Astrocyte (in vitro differentiated cells and primary cell): Measurements from ENCODE around the gene MOXD1. TPM values are rescaled to one million over a fixed set of nuclear protein-coding genes. Genes with fewer than 3 reads are reported as not detected.

ENCODE experiments used
- DNase-seq: peaks from one replicate; pipeline ENCODE4 v3.0.0-alpha.2; 2010; ENCODE audit warnings: low read depth
- FAIRE-seq: peaks from 2 replicates; lab custom pipeline; 2011; peaks lifted over from hg19 to GRCh38; lab: Jason Lieb, UNC
- H2AFZ ChIP-seq: 2 replicates; pipeline ENCODE4 v1.6.0; 2012; ENCODE audit warnings: low read depth, low read length, inconsistent platforms
- H3K27ac ChIP-seq: 2 replicates; pipeline ENCODE4 v1.5.1; 2011; ENCODE audit warnings: low read depth, low read length, inconsistent platforms
- H3K27me3 ChIP-seq: 2 replicates; pipeline ENCODE4 v1.6.0; 2011; ENCODE audit warnings: low read length, inconsistent platforms; ENCODE audit not compliant: insufficient read depth
- H3K36me3 ChIP-seq: 2 replicates; pipeline ENCODE4 v1.5.1; 2011; ENCODE audit warnings: low read length, inconsistent platforms; ENCODE audit not compliant: insufficient read depth
- H3K4me1 ChIP-seq: 2 replicates; pipeline ENCODE4 v1.5.1; 2011; ENCODE audit warnings: low read length, inconsistent platforms; ENCODE audit not compliant: insufficient read depth
- H3K4me2 ChIP-seq: 2 replicates; pipeline ENCODE4 v1.6.0; 2012; ENCODE audit warnings: low read length, inconsistent platforms
- H3K4me3 ChIP-seq: 2 replicates; pipeline ENCODE4 v1.5.1; 2011; ENCODE audit warnings: low read depth, mild to moderate bottlenecking, low read length, inconsistent platforms; ENCODE audit not compliant: insufficient read depth
- H3K79me2 ChIP-seq: 2 replicates; pipeline ENCODE4 v1.6.0; 2012; ENCODE audit warnings: mild to moderate bottlenecking, low read length, inconsistent platforms; ENCODE audit not compliant: insufficient read depth
- H3K9ac ChIP-seq: 2 replicates; pipeline ENCODE4 v1.6.0; 2012; ENCODE audit warnings: mild to moderate bottlenecking, low read length, inconsistent platforms
- H3K9me3 ChIP-seq: 2 replicates; pipeline ENCODE4 v1.5.1; 2012; ENCODE audit warnings: low read depth, mild to moderate bottlenecking, low read length, inconsistent platforms; ENCODE audit not compliant: insufficient read depth
- H4K20me1 ChIP-seq: 2 replicates; pipeline ENCODE4 v1.6.0; 2012; ENCODE audit warnings: low read length, inconsistent platforms; ENCODE audit not compliant: insufficient read depth
- H3K27ac Mint-ChIP-seq: one replicate; pipeline ENCODE4 v1.8.0; 2021; ENCODE audit warnings: mild to moderate bottlenecking, mixed read lengths; ENCODE audit not compliant: unreplicated experiment
- H3K27me3 Mint-ChIP-seq: one replicate; pipeline ENCODE4 v1.8.0; 2021; ENCODE audit warnings: low read depth, mixed read lengths; ENCODE audit not compliant: unreplicated experiment
- H3K36me3 Mint-ChIP-seq: one replicate; pipeline ENCODE4 v1.8.0; 2021; ENCODE audit warnings: low read depth, mixed read lengths; ENCODE audit not compliant: unreplicated experiment
- H3K4me1 Mint-ChIP-seq: one replicate; pipeline ENCODE4 v1.8.0; 2021; ENCODE audit warnings: low read depth, mixed read lengths; ENCODE audit not compliant: unreplicated experiment
- H3K4me3 Mint-ChIP-seq: one replicate; pipeline ENCODE4 v1.8.0; 2021; ENCODE audit warnings: mild to moderate bottlenecking, moderate library complexity, mixed read lengths; ENCODE audit not compliant: unreplicated experiment
- H3K9me3 Mint-ChIP-seq: one replicate; pipeline ENCODE4 v1.8.0; 2021; ENCODE audit warnings: mild to moderate bottlenecking, mixed read lengths; ENCODE audit not compliant: unreplicated experiment
- EZH2 ChIP-seq: IDR thresholded peaks from 2 replicates; pipeline ENCODE4 v1.6.1; 2012; ENCODE audit warnings: mild to moderate bottlenecking, low read length, inconsistent platforms; ENCODE audit not compliant: insufficient read depth
- total RNA-seq: library from RNA; stranded (reverse); gene quantifications from 2 replicates; pipeline ENCODE4 v1.2.1, GENCODE V29; 2021
- TF ChIP-seq, protein P1 (sequence below): IDR thresholded peaks from 2 replicates; pipeline ENCODE4 v1.5.1; 2011; ENCODE audit warnings: low read depth, mild to moderate bottlenecking, inconsistent platforms, low read length, moderate library complexity; ENCODE audit not compliant: insufficient read depth

The MOXD1 gene
- total RNA-seq, 1 donor from 2014 or later, result 3.5 TPM

DNA sequence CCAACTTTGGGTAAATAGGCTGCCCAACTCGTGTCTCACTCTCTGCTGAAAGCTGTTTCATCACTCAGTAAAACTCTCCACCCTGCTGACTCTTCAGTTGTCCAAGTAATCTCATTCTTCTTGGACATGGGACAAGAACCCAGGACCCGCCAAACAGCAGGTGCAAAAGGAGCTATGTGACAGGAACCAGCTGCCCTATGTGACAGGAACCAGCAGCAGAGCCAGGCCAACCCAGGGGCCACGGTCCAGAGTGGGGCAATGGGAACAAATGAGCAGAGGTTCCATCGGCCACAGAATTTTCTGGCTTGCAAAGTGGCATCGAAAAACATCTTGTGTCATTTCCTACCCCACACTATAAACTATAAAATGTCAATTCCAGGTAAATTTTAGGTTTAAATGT lies 56.5 kb downstream of the MOXD1 start:
- H3K4me2 ChIP-seq, result no peak overlapping the region
- peaks cover 8% of the 10 kb centered on the region for H3K9me3 ChIP-seq
- FAIRE-seq (no peak), DNase-seq (no peak)
- no peak overlapping the region for H3K4me3 ChIP-seq
- Mint-ChIP-seq H3K4me3 (no peak overlapping the region), H3K36me3 (peaks cover 2% of the 10 kb centered on the region), H3K9me3 (peaks cover 3% of the 10 kb centered on the region), H3K27ac (no peak overlapping the region), H3K4me1 (no peaks in the 10 kb centered on the region), H3K27me3 (no peaks in the 10 kb centered on the region)
- no peaks in the 10 kb centered on the region for H3K4me1 ChIP-seq
- H2AFZ ChIP-seq, result no peak overlapping the region
- H4K20me1 ChIP-seq, result no peaks in the 10 kb centered on the region
- no peaks in the 10 kb centered on the region for H3K79me2 ChIP-seq
- H3K27ac ChIP-seq, result no peak overlapping the region
- H3K9ac ChIP-seq, result no peak overlapping the region
- no peaks in the 10 kb centered on the region for H3K27me3 ChIP-seq
- no peaks in the 10 kb centered on the region for H3K36me3 ChIP-seq
- TF ChIP-seq EZH2, result no peak
- TF ChIP-seq, protein P1, sequence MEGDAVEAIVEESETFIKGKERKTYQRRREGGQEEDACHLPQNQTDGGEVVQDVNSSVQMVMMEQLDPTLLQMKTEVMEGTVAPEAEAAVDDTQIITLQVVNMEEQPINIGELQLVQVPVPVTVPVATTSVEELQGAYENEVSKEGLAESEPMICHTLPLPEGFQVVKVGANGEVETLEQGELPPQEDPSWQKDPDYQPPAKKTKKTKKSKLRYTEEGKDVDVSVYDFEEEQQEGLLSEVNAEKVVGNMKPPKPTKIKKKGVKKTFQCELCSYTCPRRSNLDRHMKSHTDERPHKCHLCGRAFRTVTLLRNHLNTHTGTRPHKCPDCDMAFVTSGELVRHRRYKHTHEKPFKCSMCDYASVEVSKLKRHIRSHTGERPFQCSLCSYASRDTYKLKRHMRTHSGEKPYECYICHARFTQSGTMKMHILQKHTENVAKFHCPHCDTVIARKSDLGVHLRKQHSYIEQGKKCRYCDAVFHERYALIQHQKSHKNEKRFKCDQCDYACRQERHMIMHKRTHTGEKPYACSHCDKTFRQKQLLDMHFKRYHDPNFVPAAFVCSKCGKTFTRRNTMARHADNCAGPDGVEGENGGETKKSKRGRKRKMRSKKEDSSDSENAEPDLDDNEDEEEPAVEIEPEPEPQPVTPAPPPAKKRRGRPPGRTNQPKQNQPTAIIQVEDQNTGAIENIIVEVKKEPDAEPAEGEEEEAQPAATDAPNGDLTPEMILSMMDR, result no peak

DNA sequence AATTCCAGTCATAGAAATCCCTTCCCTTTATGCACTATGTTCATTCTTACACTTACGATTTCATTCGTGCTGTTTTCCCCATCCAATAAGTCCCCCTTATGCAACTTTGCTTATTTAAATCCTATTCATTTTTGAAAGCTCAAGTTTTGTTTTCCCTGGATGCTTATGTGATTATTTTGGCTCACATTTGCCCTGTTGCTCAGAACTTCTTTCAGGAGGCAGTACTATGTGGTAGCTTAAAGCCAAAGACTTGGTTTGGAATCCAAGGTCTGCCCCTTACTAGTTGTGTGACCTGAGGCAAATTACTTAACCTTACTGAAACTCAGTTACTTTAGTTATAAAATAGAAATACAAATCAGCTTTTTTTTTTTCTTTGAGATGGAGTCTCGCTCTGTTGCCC lies 59.6 kb downstream of the MOXD1 start:
- Histone ChIP-seq H3K4me3 (no peak overlapping the region), H3K9ac (no peak overlapping the region), H3K27ac (no peak overlapping the region), H4K20me1 (no peaks in the 10 kb centered on the region), H3K4me2 (no peak overlapping the region), H3K79me2 (no peaks in the 10 kb centered on the region), H3K36me3 (no peaks in the 10 kb centered on the region), H3K4me1 (no peaks in the 10 kb centered on the region), H3K9me3 (peaks cover 8% of the 10 kb centered on the region), H3K27me3 (no peaks in the 10 kb centered on the region), H2AFZ (no peak overlapping the region)
- Mint-ChIP-seq H3K4me3 (no peak overlapping the region), H3K27me3 (no peaks in the 10 kb centered on the region), H3K4me1 (no peaks in the 10 kb centered on the region), H3K36me3 (peaks cover 2% of the 10 kb centered on the region), H3K9me3 (peaks cover 3% of the 10 kb centered on the region), H3K27ac (no peak overlapping the region)
- FAIRE-seq (no peak), DNase-seq (peak; percentile 36)
- TF ChIP-seq EZH2, result no peak
- TF ChIP-seq, protein P1, result no peak

DNA sequence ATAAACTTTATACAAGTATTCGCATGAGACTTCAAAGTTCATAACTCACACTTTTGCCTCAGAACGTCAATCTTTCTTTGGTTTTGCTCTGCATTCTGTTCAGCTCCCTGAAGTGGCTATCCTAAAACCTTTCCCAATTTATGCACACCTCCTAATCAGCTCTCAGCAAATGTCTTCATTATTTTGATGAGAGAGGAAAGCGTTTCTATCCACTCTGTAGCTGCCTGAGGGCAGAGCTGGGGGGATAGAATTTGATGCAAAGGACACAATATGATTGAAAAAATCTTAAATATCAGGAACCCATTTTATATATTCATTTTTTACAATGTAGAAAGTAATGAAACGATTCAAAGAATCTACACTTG lies 66.8 kb downstream of the MOXD1 start:
- H3K36me3 Mint-ChIP-seq, result no peaks in the 10 kb centered on the region
- Histone ChIP-seq H3K27ac (peak overlapping the region; percentile 7), H3K4me2 (peak overlapping the region; percentile 71), H3K9ac (no peak overlapping the region), H3K36me3 (no peaks in the 10 kb centered on the region), H3K9me3 (no peaks in the 10 kb centered on the region), H3K4me3 (no peak overlapping the region), H3K4me1 (peaks cover 12% of the 10 kb centered on the region), H4K20me1 (no peaks in the 10 kb centered on the region), H3K27me3 (no peaks in the 10 kb centered on the region), H3K79me2 (no peaks in the 10 kb centered on the region), H2AFZ (no peak overlapping the region)
- no peaks in the 10 kb centered on the region for H3K27me3 Mint-ChIP-seq
- peaks cover 16% of the 10 kb centered on the region for H3K4me1 Mint-ChIP-seq
- no peak overlapping the region for H3K4me3 Mint-ChIP-seq
- DNase-seq (no peak), FAIRE-seq (no peak)
- TF ChIP-seq, protein P1, result no peak
- TF ChIP-seq EZH2, result no peak
- H3K27ac Mint-ChIP-seq, result peak overlapping the region; percentile 72
- no peaks in the 10 kb centered on the region for H3K9me3 Mint-ChIP-seq
